SK-N-SH (cell line): ENCODE measurements around the gene DDR1. TPM values are rescaled to one million over a fixed set of nuclear protein-coding genes. Genes with fewer than 3 reads are reported as not detected.
A peak's percentile ranks its signal among the peaks of the same experiment; 100 is the strongest.

Source experiments
- CTCF ChIA-PET: fragments of 300-600, 350-600 bp; formaldehyde crosslinking; extraction: SDS; loops from one replicate; lab custom pipeline; 2021; lab: Yijun Ruan, JAX
- POLR2A ChIA-PET: fragments of 350-600 bp; sonication (Branson Sonifier 250); formaldehyde crosslinking; extraction: SDS; loops from one replicate; lab custom pipeline; 2020; ENCODE audit warnings: antibody characterized with exemption, inconsistent platforms; lab: Yijun Ruan, JAX
- DNase-seq: peaks from one replicate; pipeline ENCODE4 v3.0.0; 2012
- H2AFZ ChIP-seq: fragments of 200-600 bp; sonication (generic); 2 replicates; pipeline ENCODE4 v1.8.1; 2016; ENCODE audit warnings: antibody characterized with exemption, mild to moderate bottlenecking, low read depth
- H3F3A ChIP-seq: fragments of 200-600 bp; sonication (generic); replicated peaks from 2 replicates; pipeline ENCODE3; 2016; ENCODE audit warnings: antibody characterized with exemption, mild to moderate bottlenecking; ENCODE audit not compliant: insufficient read depth
- H3K27ac ChIP-seq, 2 experiments: fragments of 200-500 bp in 1 of 2; fragments of 200-600 bp in 1 of 2; sonication (Bioruptor generic) in 1 of 2; sonication (generic), shearing (Covaris generic) in 1 of 2; 2 replicates each; pipeline versions ENCODE4 v1.5.1 to v1.6.1; 2014 to 2016; ENCODE audit warnings: low read depth in 2 of 2, inconsistent platforms in 1 of 2, low read length in 1 of 2, mild to moderate bottlenecking in 1 of 2, mixed read lengths in 1 of 2
- H3K27me3 ChIP-seq: fragments of 200-600 bp; sonication (generic), shearing (Covaris generic); 2 replicates; pipeline ENCODE4 v1.6.1; 2016; ENCODE audit warnings: mixed run types; ENCODE audit not compliant: insufficient read depth
- H3K36me3 ChIP-seq, 2 experiments: fragments of 200-500 bp in 1 of 2; fragments of 200-600 bp in 1 of 2; sonication (Bioruptor generic) in 1 of 2; sonication (generic) in 1 of 2; replicated peaks in 1 of 2; 2 replicates each; pipeline versions ENCODE3 to v1.5.1; 2014 to 2016; ENCODE audit warnings: low read length in 1 of 2, mild to moderate bottlenecking in 1 of 2; ENCODE audit not compliant: insufficient read depth in 2 of 2, control insufficient read depth in 1 of 2
- H3K4me1 ChIP-seq, 2 experiments: fragments of 200-500 bp in 1 of 2; fragments of 200-600 bp in 1 of 2; sonication (Bioruptor generic) in 1 of 2; sonication (generic), shearing (Covaris generic) in 1 of 2; 2 replicates each; pipeline versions ENCODE4 v1.5.1 to v1.6.1; 2014 to 2016; ENCODE audit warnings: low read depth in 1 of 2, low read length in 1 of 2, mixed run types in 1 of 2; ENCODE audit not compliant: insufficient read depth in 2 of 2, control insufficient read depth in 1 of 2
- H3K4me2 ChIP-seq: fragments of 200-600 bp; sonication (generic), shearing (Covaris generic); 2 replicates; pipeline ENCODE4 v1.6.1; 2017; ENCODE audit warnings: mixed run types
- H3K4me3 ChIP-seq, 2 experiments: fragments of 200-500 bp in 1 of 2; fragments of 200-600 bp in 1 of 2; sonication (Bioruptor generic) in 1 of 2; sonication (generic), shearing (Covaris generic) in 1 of 2; 2 replicates each; pipeline versions ENCODE4 v1.5.1 to v1.8.1; 2014 to 2016; ENCODE audit warnings: low read depth in 2 of 2, inconsistent platforms in 1 of 2, low read length in 1 of 2, mild to moderate bottlenecking in 1 of 2, mixed read lengths in 1 of 2, moderate library complexity in 1 of 2
- H3K79me2 ChIP-seq: fragments of 200-600 bp; sonication (generic); 2 replicates; pipeline ENCODE4 v1.8.1; 2017; ENCODE audit warnings: mild to moderate bottlenecking; ENCODE audit not compliant: insufficient read depth
- H3K9ac ChIP-seq: fragments of 200-600 bp; sonication (generic); 2 replicates; pipeline ENCODE4 v1.6.1; 2017; ENCODE audit warnings: mixed run types
- H3K9me2 ChIP-seq: fragments of 200-600 bp; sonication (generic); 2 replicates; pipeline ENCODE4 v1.6.1; 2017; ENCODE audit warnings: mixed run types
- H3K9me3 ChIP-seq: fragments of 200-600 bp; sonication (generic); 2 replicates; pipeline ENCODE4 v1.6.1; 2017; ENCODE audit warnings: mixed run types, mild to moderate bottlenecking, moderate library complexity
- H4K20me1 ChIP-seq: fragments of 200-600 bp; sonication (generic); 2 replicates; pipeline ENCODE4 v1.6.1; 2017; ENCODE audit warnings: mild to moderate bottlenecking, mixed run types; ENCODE audit not compliant: insufficient read depth
- CHD2 ChIP-seq: fragments of 150-350 bp; IDR thresholded peaks from 2 replicates; pipeline ENCODE4 v1.6.1; 2018; ENCODE audit warnings: low read length; ENCODE audit not compliant: partially characterized antibody
- ELF1 ChIP-seq: IDR thresholded peaks from 2 replicates; pipeline ENCODE4 v1.4.0; 2012
- FOSL2 ChIP-seq: IDR thresholded peaks from 2 replicates; pipeline ENCODE4 v1.4.0; 2012; ENCODE audit warnings: low read depth, mild to moderate bottlenecking, moderate library complexity, borderline replicate concordance
- IRF3 ChIP-seq: fragments of 150-350 bp; IDR thresholded peaks from 2 replicates; pipeline ENCODE4 v1.6.1; 2016; ENCODE audit warnings: mild to moderate bottlenecking, low read depth, low read length
- NFIC ChIP-seq: IDR thresholded peaks from 2 replicates; pipeline ENCODE4 v1.4.0; 2012; ENCODE audit warnings: borderline replicate concordance
- POLR2AphosphoS5 ChIP-seq: IDR thresholded peaks from 2 replicates; pipeline ENCODE4 v1.6.1; 2012; ENCODE audit warnings: low read depth, low read length
- RCOR1 ChIP-seq: fragments of 150-350 bp; IDR thresholded peaks from 2 replicates; pipeline ENCODE4 v1.6.1; 2017; ENCODE audit warnings: antibody characterized with exemption, low read length
- REST ChIP-seq: IDR thresholded peaks from 2 replicates; pipeline ENCODE4 v1.6.1; 2012; ENCODE audit warnings: mild to moderate bottlenecking, low read depth, low read length, moderate library complexity
- RXRA ChIP-seq: IDR thresholded peaks from 2 replicates; pipeline ENCODE4 v1.4.0; 2012; ENCODE audit warnings: low read depth, mild to moderate bottlenecking, borderline replicate concordance
- TAF1 ChIP-seq: IDR thresholded peaks from 2 replicates; pipeline ENCODE4 v1.6.1; 2012; ENCODE audit warnings: low read depth, mild to moderate bottlenecking, low read length, moderate library complexity, borderline replicate concordance
- TEAD4 ChIP-seq: IDR thresholded peaks from 2 replicates; pipeline ENCODE4 v1.4.0; 2012; ENCODE audit warnings: mild to moderate bottlenecking, borderline replicate concordance; ENCODE audit not compliant: insufficient read depth
- USF2 ChIP-seq: fragments of 150-350 bp; IDR thresholded peaks from 2 replicates; pipeline ENCODE4 v1.6.1; 2017; ENCODE audit warnings: antibody characterized with exemption, low read length, low read depth, borderline replicate concordance
- ZBTB33 ChIP-seq: IDR thresholded peaks from 2 replicates; pipeline ENCODE4 v1.4.0; 2012; ENCODE audit warnings: low read depth, borderline replicate concordance
- WGBS: methylation state at CpG from one replicate; pipeline ENCODE4 v1.1.6; 2017; ENCODE audit warnings: low lambda C conversion rate; 5-methylcytosine and 5-hydroxymethylcytosine counted together
- polyA plus RNA-seq, 3 experiments: library from polyadenylated mRNA; depleted of rRNA; stranded (reverse); fragments of >200 nt; gene quantifications; 2 replicates each; pipeline ENCODE4 v1.2.3, GENCODE V29; 2012

The DDR1 gene
- polyA plus RNA-seq, 1 of the 3 experiments (the other 2 are of a cell fraction): 52.8 TPM

GRCh38 chr6:30842754-30843610 lies 41.3 kb upstream of the DDR1 start:
- POLR2A ChIA-PET: no interaction called here
- H3K9me3 ChIP-seq: no peaks in the 10 kb centered on the region
- no peak for TF ChIP-seq CHD2
- TF ChIP-seq TEAD4: no peak
- no peak for TF ChIP-seq TAF1
- no peak for TF ChIP-seq POLR2AphosphoS5
- TF ChIP-seq RCOR1: no peak
- TF ChIP-seq NFIC: no peak
- TF ChIP-seq RXRA: no peak
- TF ChIP-seq REST: no peak
- TF ChIP-seq ZBTB33: no peak
- TF ChIP-seq ELF1: no peak
- no peak for TF ChIP-seq IRF3
- no peak for TF ChIP-seq FOSL2
- no peak for TF ChIP-seq USF2
- H3K4me2 ChIP-seq: peak overlapping the region; percentile 37; the same call in 1 of the 2 replicates
- no peak for DNase-seq
- no peaks in the 10 kb centered on the region for H3K27me3 ChIP-seq
- H3K79me2 ChIP-seq: no peaks in the 10 kb centered on the region
- CTCF ChIA-PET: interaction anchor here (0.7 to 1.9 kb wide), 2 partner anchors 22 to 237 kb away, joined by 3 to 6 read pairs; no protein-coding TSS in a partner anchor
- no peak overlapping the region for H3K4me3 ChIP-seq
- H3K27ac ChIP-seq: no peak overlapping the region
- H3K9ac ChIP-seq: no peak overlapping the region
- no peaks in the 10 kb centered on the region for H3K36me3 ChIP-seq
- H3F3A ChIP-seq: peaks cover under 1% of the 10 kb centered on the region
- no peak overlapping the region for H2AFZ ChIP-seq
- H3K9me2 ChIP-seq: no peaks in the 10 kb centered on the region
- H3K4me1 ChIP-seq: peaks cover 2 to 9% of the 10 kb centered on the region in 2 experiments; a peak in 2 of 4 replicates
- H4K20me1 ChIP-seq: no peaks in the 10 kb centered on the region
- WGBS: 89% methylated on average over 12 of the region's 12 CpGs
